CD4-positive, alpha-beta T cell treated with Interleukin-21 for 1 hour (primary cell): Measurements from ENCODE around the gene TRIM65.
A peak's percentile ranks its signal among the peaks of the same experiment; 100 is the strongest.
"Not testable (repeated sequence)": the region's sequence is repeated elsewhere in the genome, so short reads cannot be mapped to it uniquely, and the experiment has no call there.

Experiments
- DNase-seq: peaks from one replicate; pipeline ENCODE4 v3.0.0-alpha.2; 2020

The TRIM65 gene

GRCh38 chr17:75875182-75875939 lies 21.4 kb downstream of the TRIM65 start:
- DNase-seq = no peak

- DNase-seq = no peak
Observed at GRCh38 chr17:75874323-75875181, 22.2 kb downstream of the TRIM65 start.

GRCh38 chr17:75873587-75874322 lies 23.0 kb downstream of the TRIM65 start:
- DNase-seq = no peak

- DNase-seq = peak; percentile 78
Observed at GRCh38 chr17:75872434-75873351, 24.1 kb downstream of the TRIM65 start.

- DNase-seq = not testable (repeated sequence)
Observed at GRCh38 chr17:75870228-75870627, 26.5 kb downstream of the TRIM65 start.

- no peak for DNase-seq
Observed at GRCh38 chr17:75869282-75870141, 27.2 kb downstream of the TRIM65 start.

GRCh38 chr17:75868730-75869281 lies 27.9 kb downstream of the TRIM65 start:
- DNase-seq = not testable (repeated sequence)

- not testable (repeated sequence) for DNase-seq
Observed at GRCh38 chr17:75865404-75866188, 31.2 kb downstream of the TRIM65 start.

- peak; percentile 38 for DNase-seq
Observed at GRCh38 chr17:75864887-75865286, 31.9 kb downstream of the TRIM65 start.

- DNase-seq = peak; percentile 68
Observed at GRCh38 chr17:75864448-75864871, 32.3 kb downstream of the TRIM65 start.

- no peak for DNase-seq
Observed at GRCh38 chr17:75861927-75862317, 34.8 kb downstream of the TRIM65 start.

GRCh38 chr17:75859358-75859757 lies 37.4 kb downstream of the TRIM65 start:
- not testable (repeated sequence) for DNase-seq

- DNase-seq = no peak
Observed at GRCh38 chr17:75856062-75856756, 40.5 kb downstream of the TRIM65 start.

- DNase-seq = peak; percentile 100
Observed at GRCh38 chr17:75855310-75856061, 41.3 kb downstream of the TRIM65 start, which contains the start of gene WBP2. Gene WBP2, minus strand, starts transcription at chr17:75855335. Its CDS starts 38 bp downstream, at chr17:75855297.

GRCh38 chr17:75854881-75855309 lies 41.9 kb downstream of the TRIM65 start:
- DNase-seq = no peak

- no peak for DNase-seq
Observed at GRCh38 chr17:75854101-75854748, 42.5 kb downstream of the TRIM65 start.

GRCh38 chr17:75853433-75853832 lies 43.3 kb downstream of the TRIM65 start:
- no peak for DNase-seq

- not testable (repeated sequence) for DNase-seq
Observed at GRCh38 chr17:75851693-75851991, 45.1 kb downstream of the TRIM65 start.
